Measurements from ENCODE around the gene VPS26A.

Gene VPS26A

GRCh38 chr10:69218831-69219230, 94.9 kb downstream of the VPS26A start:
- DNase-seq (ENCODE audit: low read depth in 2 of 2, low spot score in 1 of 2): no peak

- DNase-seq (ENCODE audit: low read depth in 2 of 2, low spot score in 1 of 2): no peak
Measured at GRCh38 chr10:69220041-69220451, 96.1 kb downstream of the VPS26A start, which contains the start of gene HKDC1. Gene HKDC1, plus strand, starts transcription at chr10:69220332. Its CDS starts 104 bp downstream, at chr10:69220436.

- no peak for DNase-seq (ENCODE audit: low read depth in 2 of 2, low spot score in 1 of 2)
Measured at GRCh38 chr10:69220507-69220906, 96.5 kb downstream of the VPS26A start.
